Adipose tissue (tissue), 3 donors: Measurements from ENCODE around the gene LRP1-AS. TPM values are rescaled to one million over a fixed set of nuclear protein-coding genes. Genes with fewer than 3 reads are reported as not detected.
A peak's percentile ranks its signal among the peaks of the same experiment; 100 is the strongest.

Experiments used
- H3K27ac ChIP-seq: one replicate; pipeline ENCODE4 v1.5.1; 2013; ENCODE audit warnings: low read depth, low read length
- WGBS, 3 donors: extraction: QIAGEN DNeasy Blood & Tissue Kit; methylation state at CpG; one replicate each; pipeline ENCODE4 v1.1.7; 2013; 5-methylcytosine and 5-hydroxymethylcytosine counted together
- polyA plus RNA-seq, 3 donors: library from polyadenylated mRNA; stranded (reverse); fragments of 200-250 nt; gene quantifications; one replicate each; pipeline ENCODE4 v1.2.3, GENCODE V29; 2013
- donor health status: healthy with polysubstance abuse.
- donor health status: Bipolar disorder and iron deficiency.
- donor health status: healthy.

The LRP1-AS gene
- polyA plus RNA-seq, 3 donors = not detected

DNA sequence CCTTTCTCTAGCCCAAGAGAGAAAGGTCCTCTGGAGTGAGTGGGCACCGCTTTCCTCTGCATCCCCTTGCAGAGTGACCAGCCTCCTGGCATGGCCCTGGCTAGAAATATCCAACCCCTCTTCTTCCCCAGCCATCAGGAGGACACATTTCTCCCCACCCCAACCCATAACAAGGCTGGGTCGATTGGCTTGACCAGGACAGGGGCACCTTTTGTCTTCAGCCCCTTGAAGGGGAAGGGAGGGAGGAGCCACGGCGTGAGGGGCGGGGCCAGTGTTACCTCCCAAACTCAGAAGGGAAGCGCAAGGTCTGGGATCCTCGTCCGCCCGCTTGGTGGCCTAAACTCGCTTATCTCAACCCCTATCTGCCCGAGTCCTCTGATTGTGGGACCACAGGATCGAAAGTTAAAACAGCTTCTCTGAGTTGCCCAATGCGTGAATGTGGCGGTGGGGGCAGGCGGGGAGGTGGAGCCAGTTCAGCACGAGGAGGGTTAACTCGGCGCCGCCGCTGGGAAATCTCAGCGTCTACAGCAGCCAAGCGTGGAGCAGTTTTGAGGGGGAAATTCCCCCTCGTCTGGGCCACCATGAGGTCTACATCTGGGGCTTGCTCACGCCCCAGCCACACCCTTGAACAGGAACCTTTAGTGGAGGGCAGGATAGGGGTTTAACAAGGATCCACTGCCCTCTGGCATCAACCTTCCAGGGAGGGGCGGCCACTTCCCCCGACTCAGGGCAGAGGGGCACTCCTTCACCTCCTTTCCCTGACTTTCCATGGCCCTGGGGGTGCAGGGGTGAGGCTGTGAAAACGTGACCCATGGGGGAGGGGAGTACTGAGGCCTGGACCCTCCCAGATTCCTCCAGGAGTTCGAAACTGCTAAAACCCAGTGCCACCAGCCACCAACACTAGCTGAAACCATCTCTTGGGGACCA is 37.1 kb downstream of the LRP1-AS start:
- H3K27ac ChIP-seq = peak overlapping the region; percentile 94
- WGBS, 3 donors = 3 to 4% (median 3%) methylated on average over 28 of the region's 28 CpGs

GRCh38 chr12:57109207-57110103 is 38.0 kb downstream of the LRP1-AS start:
- 47 to 67% (median 51%) methylated on average over 7 of the region's 7 CpGs for WGBS, 3 donors
- no peak overlapping the region for H3K27ac ChIP-seq

- WGBS, 3 donors = 64 to 71% (median 68%) methylated on average over 7 of the region's 7 CpGs
- H3K27ac ChIP-seq = no peak overlapping the region
These were observed 39.8 kb downstream of the LRP1-AS start for GRCh38 chr12:57107456-57108155.

DNA sequence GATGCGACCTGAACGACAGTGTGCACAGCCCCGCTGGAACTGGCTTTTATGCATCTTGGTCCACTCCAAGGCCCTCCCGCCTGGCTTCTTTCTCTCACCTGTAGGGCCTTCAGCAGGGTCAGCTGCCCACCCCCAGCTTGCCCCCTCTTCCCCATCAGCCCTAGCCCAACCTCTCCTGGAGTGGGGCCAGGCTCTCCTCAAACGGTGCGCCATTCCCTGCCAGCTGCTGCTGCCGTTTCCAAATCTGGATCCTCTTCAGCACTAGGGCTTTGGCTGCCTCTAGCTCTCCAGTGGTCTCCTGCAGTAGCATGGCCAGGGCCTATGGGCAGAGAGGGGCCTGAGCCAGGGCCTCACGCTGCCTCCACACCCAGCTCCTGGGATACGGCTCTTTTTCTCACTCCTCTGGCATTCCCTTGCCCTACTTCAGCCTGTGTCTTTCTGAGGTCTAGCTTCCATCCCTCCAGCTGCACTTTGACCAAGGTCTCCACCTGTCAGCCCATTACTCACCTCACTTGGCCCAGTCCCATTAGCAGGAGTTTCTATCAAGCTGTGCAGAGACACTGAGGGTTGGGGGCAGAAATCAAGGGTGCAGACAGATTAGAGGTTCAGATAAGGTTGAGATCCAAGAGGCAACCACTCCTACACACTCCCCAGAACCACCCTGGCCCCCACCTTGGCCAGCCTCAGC is 41.3 kb downstream of the LRP1-AS start:
- H3K27ac ChIP-seq = no peak overlapping the region
- WGBS, 3 donors = 76 to 85% (median 81%) methylated on average over 9 of the region's 9 CpGs

- WGBS, 3 donors = 93 to 94% (median 94%) methylated on average over 10 to 14 of the region's 14 CpGs
These were observed 42.2 kb downstream of the LRP1-AS start for GRCh38 chr12:57105011-57105753.

DNA sequence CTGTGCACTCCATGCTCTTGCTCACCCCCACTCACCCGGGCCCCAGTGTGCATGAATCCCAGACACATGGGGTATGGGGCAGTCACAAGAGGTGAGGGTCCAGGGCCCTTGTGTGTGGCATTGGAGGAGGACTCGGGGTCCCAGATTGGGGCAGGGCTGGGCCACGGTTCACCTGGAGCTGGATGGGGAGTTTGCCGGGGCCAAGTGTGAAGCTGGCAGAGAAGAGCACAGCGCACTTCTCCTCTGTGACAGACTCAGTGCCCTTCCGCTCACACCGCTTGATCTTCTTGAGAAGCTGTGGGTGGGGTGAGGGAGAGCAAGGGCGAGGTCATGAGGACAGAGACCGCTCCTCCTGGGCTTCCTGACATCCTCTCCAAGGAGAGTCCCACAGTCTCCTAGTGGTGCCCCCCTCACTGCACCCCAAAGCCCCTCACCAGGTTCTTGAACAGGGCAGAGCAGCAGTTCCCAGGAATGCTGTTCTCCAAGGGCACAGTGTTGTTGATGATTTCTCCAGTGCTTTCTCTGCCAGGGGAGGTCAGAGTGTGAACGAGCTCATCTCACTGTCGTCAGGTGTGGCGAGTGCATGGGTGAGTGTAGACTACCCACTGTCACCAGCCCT is 43.0 kb downstream of the LRP1-AS start:
- WGBS, 3 donors = 94 to 95% (median 95%) methylated on average over 12 of the region's 12 CpGs
- H3K27ac ChIP-seq = no peak overlapping the region

More at GRCh38 chr12:57105011-57105753, 42.2 kb downstream of the LRP1-AS start:
- no peak overlapping the region for H3K27ac ChIP-seq

GRCh38 chr12:57103856-57104255 is 43.6 kb downstream of the LRP1-AS start:
- 86 to 91% (median 91%) methylated on average over 7 of the region's 7 CpGs for WGBS, 3 donors

DNA sequence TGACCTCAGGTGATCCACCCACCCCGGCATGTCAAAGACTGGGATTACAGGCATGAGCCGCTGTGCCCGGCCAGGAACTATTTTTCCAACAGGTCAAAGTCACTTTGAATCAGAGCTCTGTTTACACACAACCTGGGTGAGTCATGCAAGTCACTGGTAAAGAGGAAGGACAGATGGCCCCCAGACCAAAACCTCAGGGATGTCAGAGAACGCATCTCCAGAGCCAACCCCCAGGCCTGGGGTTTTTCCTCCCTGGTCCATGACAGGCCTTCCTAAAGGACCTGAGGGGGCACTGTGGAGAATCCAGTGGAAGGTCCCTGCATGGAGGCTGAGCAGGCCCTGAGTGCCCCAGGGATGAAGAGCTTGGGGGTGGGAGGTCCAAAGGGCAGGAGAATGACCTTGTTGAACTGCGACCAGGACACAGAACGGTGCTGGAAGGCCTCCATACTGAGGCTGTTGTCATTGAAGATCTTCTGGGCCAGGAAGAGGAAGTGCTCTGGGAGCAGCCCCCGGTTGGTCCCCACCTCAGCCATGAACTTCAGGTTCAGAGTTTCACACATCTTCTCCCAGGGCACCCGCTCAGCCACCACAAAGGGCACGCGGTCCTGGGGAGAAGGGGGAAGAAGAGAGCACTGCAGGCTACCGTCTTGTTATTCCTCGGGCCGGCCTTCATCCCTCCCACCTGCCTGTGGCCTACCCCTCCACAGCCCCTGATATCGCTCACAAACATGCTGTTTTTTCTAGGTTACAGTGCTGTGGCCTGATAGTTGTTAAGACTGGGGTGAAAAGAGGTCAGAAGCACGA is 45.3 kb downstream of the LRP1-AS start:
- WGBS, 3 donors = 68 to 70% (median 68%) methylated on average over 14 to 15 of the region's 15 CpGs
- no peak overlapping the region for H3K27ac ChIP-seq

More at GRCh38 chr12:57103856-57104255, 43.6 kb downstream of the LRP1-AS start:
- no peak overlapping the region for H3K27ac ChIP-seq

DNA sequence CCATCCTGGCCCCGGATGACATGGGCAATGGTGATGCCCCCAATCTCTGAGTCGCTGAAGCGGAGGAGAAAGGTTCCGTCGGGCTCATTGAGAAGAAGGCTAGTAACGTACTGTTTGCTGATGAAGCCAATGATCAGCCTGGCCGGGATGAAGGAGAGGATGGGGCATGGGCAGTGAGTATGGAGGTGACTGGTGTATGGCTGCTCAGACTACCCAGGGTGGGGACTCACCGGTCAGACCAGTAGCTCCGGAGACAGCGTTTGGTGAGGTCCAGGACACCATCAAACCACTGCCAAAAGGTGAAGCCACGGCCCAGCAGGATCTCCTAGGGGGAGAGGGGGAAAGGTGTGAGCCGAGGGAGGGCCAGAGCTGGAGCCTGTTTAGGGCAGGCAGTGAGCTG is 47.7 kb downstream of the LRP1-AS start:
- H3K27ac ChIP-seq = no peak overlapping the region
- WGBS, 3 donors = 84 to 87% (median 85%) methylated on average over 12 of the region's 12 CpGs

DNA sequence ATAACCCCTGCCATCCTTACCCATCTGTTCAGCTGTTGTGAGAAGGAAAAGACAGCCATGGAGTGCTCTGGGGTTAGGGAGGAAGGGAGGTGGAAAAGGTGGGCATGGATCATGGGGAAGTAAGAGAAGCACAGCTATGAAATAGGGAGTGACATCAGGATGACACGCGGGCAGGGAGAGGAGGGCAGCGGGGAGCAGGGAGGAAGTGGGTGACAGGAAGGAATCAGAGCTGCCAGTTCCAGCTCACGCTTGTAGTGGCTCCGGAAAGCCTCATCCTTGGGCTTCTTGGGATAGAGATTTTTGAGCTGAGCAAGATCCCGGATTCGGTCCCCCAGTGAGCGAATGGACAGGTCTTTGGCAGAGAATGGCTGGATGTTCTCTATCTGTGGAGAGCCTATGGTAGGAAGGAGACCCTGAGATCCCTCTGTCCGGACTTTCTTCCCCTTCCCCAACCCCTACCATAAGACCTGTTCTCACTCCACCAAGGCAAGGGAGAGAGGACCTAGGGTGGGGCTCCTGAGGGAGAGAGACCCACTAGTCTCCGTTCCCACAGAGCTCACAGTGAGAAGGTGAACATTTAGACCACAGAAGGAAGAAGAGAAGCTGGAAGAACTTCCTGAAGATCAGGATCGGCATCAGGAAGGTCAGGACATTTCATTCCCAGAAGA is 48.2 kb downstream of the LRP1-AS start:
- WGBS, 3 donors = 67 to 82% (median 73%) methylated on average over 11 of the region's 11 CpGs

DNA sequence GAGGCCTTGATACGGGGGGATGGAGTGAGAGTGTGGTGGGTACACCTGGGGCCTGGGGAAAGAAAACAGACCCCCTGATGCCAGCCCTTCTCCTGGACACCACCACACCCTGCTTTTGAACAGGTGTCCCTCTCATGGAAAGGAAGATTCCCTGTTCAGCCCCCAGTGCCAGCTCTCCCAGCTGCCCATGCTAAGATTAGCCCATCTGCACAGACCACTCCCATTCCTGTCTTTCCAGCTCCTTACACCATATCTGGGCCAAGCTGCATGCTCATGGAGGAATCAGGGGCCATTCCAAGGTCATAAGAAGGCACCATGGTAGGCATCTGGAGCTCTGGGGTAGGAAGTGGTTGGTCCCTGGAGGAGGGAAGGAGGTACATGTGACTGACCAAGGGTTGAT is 48.9 kb downstream of the LRP1-AS start:
- no peak overlapping the region for H3K27ac ChIP-seq
- 64 to 90% (median 77%) methylated on average over 1 of the region's 1 CpG for WGBS, 3 donors

More for the DNA sequence above, 48.2 kb downstream of the LRP1-AS start:
- no peak overlapping the region for H3K27ac ChIP-seq

DNA sequence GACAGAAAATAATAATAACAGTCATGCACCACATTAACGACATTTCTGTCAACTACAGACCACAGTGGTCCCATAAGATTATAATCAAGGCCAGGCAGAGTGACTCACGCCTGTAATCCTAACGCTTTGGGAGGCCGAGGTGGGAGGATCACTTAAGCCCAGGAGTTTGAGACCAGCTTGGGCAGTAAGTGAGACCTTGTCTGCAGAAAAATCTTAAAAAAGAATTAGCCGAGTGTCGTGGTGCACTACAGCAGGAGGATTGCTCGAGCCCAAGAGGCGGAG is 49.9 kb downstream of the LRP1-AS start:
- H3K27ac ChIP-seq = no peak overlapping the region

DNA sequence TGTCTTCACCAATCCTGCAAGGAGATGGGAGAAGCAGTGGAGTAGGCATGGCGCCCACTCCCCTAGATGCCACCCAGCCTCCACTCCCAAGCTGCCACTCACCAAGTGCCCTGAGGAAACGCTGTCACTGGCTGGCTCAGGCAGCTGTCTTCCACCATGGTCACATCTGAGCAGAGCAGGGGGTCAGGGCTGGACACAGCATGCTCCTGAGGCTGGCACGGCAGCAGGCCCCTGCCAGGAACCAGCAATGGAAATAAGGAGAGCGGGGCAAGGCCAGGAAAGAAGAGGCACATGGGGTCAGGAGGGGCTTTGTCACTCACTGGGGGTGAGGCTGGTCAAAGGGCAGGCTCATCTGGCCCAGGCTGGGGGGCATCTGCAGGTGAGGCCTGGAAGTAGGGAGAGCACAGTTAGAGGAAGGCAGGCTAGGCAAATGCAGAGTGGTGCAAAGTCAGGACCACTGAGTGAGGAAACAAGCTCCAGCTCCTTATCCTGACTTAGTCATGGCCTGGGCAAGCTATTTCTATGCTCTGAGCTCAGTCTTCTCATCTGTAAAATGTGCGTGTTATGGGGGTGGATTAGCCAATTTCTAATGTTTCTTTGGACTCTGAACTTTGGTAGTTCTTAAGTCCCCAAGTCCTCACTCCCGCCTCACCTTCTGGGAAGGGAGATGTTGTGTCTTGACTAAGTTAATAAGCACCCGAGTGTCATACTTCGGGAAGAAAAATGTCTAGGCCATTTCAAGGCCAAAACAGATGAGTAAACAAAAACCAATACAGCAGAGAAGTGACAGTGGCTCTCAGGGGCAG is 50.5 kb downstream of the LRP1-AS start:
- WGBS, 3 donors = 75 to 88% (median 82%) methylated on average over 8 of the region's 8 CpGs
- H3K27ac ChIP-seq = no peak overlapping the region

More for the DNA sequence above, 49.9 kb downstream of the LRP1-AS start:
- WGBS, 3 donors = 83 to 86% (median 85%) methylated on average over 8 of the region's 8 CpGs

DNA sequence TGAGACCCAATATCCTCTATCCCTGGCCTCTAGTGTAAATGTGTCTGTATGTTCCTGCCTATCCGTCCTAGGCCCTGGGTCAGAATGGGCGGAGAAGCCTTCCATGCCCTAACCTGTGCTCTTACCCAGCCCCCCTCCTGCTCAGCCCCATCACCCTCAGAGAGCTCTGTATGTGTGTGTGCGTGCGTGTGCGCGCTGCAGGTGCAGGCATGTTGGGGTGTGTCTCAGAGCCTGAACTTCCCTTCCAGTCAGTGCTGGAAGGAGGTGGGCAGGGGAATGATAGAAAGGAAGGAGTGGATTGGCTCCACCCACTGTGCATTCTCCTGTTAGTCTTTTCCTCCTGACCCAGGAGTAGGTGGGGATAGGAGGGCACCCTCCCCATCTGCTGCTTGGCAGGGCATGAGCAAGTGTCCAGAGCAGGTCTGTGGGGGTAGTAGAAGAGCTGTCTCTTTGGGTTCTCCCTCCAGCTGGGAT is 51.3 kb downstream of the LRP1-AS start:
- 78 to 93% (median 91%) methylated on average over 6 of the region's 6 CpGs for WGBS, 3 donors
- no peak overlapping the region for H3K27ac ChIP-seq

DNA sequence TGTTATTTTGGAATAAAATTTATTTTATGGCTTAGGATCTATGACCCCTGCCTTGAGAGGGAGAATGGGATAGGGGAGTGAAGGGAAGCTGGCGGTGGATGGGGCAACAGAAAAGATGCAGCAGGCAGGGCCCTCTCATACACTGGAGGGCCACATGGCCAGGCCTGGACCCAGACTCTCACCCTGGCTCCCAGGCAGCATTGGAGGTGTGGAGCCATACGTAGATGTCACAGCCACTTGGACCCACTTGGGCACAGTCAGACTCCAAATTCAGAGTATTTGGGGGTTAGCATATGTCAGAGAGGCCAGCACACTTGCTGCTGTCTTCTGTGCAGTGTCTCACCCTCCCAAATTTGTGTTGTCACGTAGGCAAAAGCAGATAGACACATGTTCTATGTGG is 52.0 kb downstream of the LRP1-AS start:
- H3K27ac ChIP-seq = no peak overlapping the region
- 84 to 95% (median 89%) methylated on average over 3 of the region's 3 CpGs for WGBS, 3 donors
